ENCODE measurements around the gene PTCH1. TPM values are rescaled to one million over a fixed set of nuclear protein-coding genes. Genes with fewer than 3 reads are reported as not detected.
A peak's percentile ranks its signal among the peaks of the same experiment; 100 is the strongest.

Gene PTCH1
- total and polyA plus RNA-seq, 10 of the 15 experiments (the other 5 are each of a cell fraction or from before 2014, with no cell fraction given) = 0.16 to 6.1 (median 2.6) TPM

DNA sequence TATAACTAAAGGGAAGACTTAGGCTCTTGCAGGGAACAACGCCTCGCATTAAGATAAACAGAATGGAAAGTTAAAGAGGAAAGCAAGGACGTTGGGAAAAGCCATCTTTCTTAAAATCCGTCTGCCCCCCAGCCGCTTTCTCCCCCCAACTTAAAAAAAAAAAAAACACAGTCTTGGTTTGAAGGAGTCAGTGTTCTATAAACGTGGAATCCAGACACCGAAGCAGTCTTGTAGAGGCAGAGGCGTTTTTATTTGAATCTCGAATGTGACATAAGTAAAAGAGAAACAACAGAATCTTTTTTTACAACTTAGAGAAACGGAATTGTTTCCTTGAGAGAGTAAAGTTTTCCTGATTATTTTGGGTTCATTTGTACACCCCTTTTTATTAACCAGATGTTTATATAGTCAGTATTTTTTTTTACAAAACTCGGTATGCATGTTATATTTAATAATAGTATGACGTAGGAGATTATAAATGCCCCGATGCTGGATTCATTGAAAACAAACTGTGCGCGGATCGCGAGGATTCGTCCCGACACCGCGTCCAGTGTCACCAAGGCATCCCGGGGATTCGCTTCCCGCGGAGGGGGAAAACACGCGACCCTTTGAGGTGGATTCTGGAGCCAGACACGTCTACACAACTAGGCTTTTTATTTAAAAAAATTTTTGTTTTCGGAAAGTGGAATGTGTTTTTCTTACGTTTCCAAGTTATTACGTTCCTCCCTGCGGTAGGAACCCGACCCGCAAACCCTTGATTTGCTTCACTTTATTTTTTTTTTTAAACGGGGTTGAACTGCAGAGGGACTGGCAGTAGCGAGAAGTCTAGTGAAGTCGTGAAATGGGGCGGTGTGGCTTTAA lies 6.7 kb downstream of the PTCH1 start (continued):
- TF ChIP-seq, protein P1, sequence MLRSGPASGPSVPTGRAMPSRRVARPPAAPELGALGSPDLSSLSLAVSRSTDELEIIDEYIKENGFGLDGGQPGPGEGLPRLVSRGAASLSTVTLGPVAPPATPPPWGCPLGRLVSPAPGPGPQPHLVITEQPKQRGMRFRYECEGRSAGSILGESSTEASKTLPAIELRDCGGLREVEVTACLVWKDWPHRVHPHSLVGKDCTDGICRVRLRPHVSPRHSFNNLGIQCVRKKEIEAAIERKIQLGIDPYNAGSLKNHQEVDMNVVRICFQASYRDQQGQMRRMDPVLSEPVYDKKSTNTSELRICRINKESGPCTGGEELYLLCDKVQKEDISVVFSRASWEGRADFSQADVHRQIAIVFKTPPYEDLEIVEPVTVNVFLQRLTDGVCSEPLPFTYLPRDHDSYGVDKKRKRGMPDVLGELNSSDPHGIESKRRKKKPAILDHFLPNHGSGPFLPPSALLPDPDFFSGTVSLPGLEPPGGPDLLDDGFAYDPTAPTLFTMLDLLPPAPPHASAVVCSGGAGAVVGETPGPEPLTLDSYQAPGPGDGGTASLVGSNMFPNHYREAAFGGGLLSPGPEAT (IDR thresholded peaks at IDR 0.05; ENCODE audit: low read depth) = peak; percentile 23; the same call in 1 of the 2 replicates
- TF ChIP-seq NRF1 (conservative IDR thresholded peaks at IDR 0.05; ENCODE audit: low read depth, low read length) = no peak
- peak; percentile 19; the same call in 1 of the 2 replicates for TF ChIP-seq MXI1 (IDR thresholded peaks at IDR 0.05; ENCODE audit: low read depth, low read length)

DNA sequence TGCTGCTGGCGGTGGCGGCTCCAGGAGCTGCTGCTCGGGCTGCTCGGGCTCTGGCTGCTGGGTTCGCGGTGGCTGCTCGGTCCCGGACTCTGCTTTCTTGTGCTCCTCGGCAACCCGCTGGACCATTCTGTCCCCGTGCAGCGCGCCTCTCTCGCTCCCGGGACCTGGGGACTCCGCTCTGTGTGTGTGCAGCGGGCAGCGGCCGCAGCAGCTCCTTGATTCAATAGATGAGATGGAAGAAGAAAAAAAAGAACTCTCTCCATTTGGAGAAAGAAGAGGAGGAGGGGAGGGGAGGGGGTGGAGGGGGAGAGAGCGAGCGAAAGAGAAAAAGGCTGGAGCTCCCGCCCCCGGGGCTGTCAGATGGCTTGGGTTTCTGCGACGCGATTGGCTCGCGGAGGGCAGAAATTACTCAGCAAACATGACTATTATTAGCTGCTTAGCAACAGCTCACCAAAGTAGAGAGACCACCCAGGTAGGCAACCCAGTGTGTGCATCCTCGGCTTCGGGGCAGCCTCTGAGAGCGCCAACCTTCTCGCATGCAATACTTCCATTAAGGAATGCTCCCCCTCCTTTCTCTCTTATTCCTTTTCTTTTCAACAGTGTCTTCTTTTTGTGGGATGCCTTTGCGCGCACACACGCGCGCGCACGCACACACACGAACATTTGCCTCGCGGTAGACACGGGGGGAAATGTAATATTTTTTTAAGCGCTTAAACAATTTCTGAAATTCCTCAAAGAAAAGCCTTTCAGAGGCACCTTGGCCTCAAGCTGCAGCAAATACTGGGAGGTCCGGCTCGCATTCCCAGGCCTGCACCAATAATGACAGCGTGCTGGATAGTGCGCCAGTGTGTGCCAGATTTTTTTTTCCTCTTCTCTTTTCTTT lies 7.6 kb downstream of the PTCH1 start:
- POLR2A ChIA-PET = interaction anchor here (0.6 to 1.0 kb wide), 4 partner anchors 14 to 365 kb away, joined by 3 read pairs; no protein-coding TSS in a partner anchor
- FAIRE-seq (no peak), ATAC-seq (peak; percentile 54), DNase-seq (ENCODE audit: low read depth, low spot score) (peak; percentile 56)
- H4K20me1 ChIP-seq (ENCODE audit: control insufficient read depth, insufficient read depth) = no peaks in the 10 kb centered on the region
- RAD21 ChIA-PET (ENCODE audit: unreplicated experiment) = interaction anchor here (0.6 to 1.4 kb wide), 8 partner anchors 13 to 248 kb away, joined by 3 to 11 read pairs (median 3); no protein-coding TSS in a partner anchor
- intact Hi-C loops (cut with micrococcal nuclease; ENCODE audit: unreplicated experiment) (loop anchor here (5.0 to 10.0 kb wide), 3 partner anchors 124 to 368 kb away; partner anchors contain the start of gene ERCC6L2), in situ Hi-C loops (cut with MboI) (loop anchor here (10.0 kb wide), 1 partner anchor 366 kb away; the partner anchor contains the start of gene ERCC6L2)
- SMC1A ChIA-PET (ENCODE audit: uncharacterized antibody, unreplicated experiment) = interaction anchor here (0.7 to 1.6 kb wide), 3 partner anchors 14 to 117 kb away, joined by 3 to 12 read pairs (median 9); no protein-coding TSS in a partner anchor
- no peaks in the 10 kb centered on the region for H3K36me3 ChIP-seq (ENCODE audit: control insufficient read depth in 2 of 2, insufficient read depth in 2 of 2, low read length in 1 of 2)
- no TSS peak for BruUV-seq (replicated peaks)
- peaks cover 24% of the 10 kb centered on the region for H3K79me2 ChIP-seq (ENCODE audit: control insufficient read depth, insufficient read depth, low read length)
- H3K9ac ChIP-seq (ENCODE audit: control insufficient read depth, insufficient read depth, low read length) = peak overlapping the region; percentile 72
- CTCF ChIA-PET = interaction anchor here (0.7 kb wide), 1 partner anchor 15 kb away, joined by 3 read pairs; no protein-coding TSS in a partner anchor
- WGBS (ENCODE audit: insufficient coverage, insufficient replicate concordance, low lambda C conversion rate, missing lambda C conversion rate) = 1% methylated on average over 47 of the region's 48 CpGs
- peaks cover 4 to 14% of the 10 kb centered on the region in 2 experiments; a peak in 3 of 4 replicates for H3K27me3 ChIP-seq (replicated peaks in 1 of 2; ENCODE audit: control insufficient read depth in 2 of 2, insufficient read depth in 2 of 2, low read length in 1 of 2)
- H3K27ac ChIP-seq (ENCODE audit: control insufficient read depth, insufficient read depth) = 0 out of 2 replicates have a peak overlapping the region, but pooled peaks have one; percentile 9
- no peaks in the 10 kb centered on the region for H3K9me3 ChIP-seq (replicated peaks; ENCODE audit: control insufficient read depth, insufficient read depth, low read length)
- H3K4me3 ChIP-seq = peak overlapping the region; percentile 94
- H3K4me2 ChIP-seq (ENCODE audit: control insufficient read depth, insufficient read depth) = peak overlapping the region; percentile 99
- H2AFZ ChIP-seq (ENCODE audit: control insufficient read depth, low read depth, low read length) = peak overlapping the region; percentile 90
- H3K4me1 ChIP-seq (ENCODE audit: control insufficient read depth, insufficient read depth, low read length) = peaks cover 13% of the 10 kb centered on the region
- TF ChIP-seq ATF7 (IDR thresholded peaks at IDR 0.05; ENCODE audit: low read depth) = no peak
- TF ChIP-seq LARP7 (IDR thresholded peaks at IDR 0.05) = peak; percentile 16; the same call in 1 of the 2 replicates
- no peak for TF ChIP-seq ESRRA (IDR thresholded peaks at IDR 0.05; ENCODE audit: low read length)
- TF ChIP-seq TBL1XR1 (IDR thresholded peaks at IDR 0.05; ENCODE audit: low read depth, low read length) = no peak
- peak; percentile 80 for TF ChIP-seq IRF4 (IDR thresholded peaks at IDR 0.05; ENCODE audit: low read depth, low read length)
- TF ChIP-seq BRCA1 (IDR thresholded peaks at IDR 0.05; ENCODE audit: low read depth, low read length) = no peak
- no peak for TF ChIP-seq EZH2 (IDR thresholded peaks at IDR 0.05; ENCODE audit: borderline replicate concordance, control insufficient read depth, low read depth, low read length)
- no peak for TF ChIP-seq MYC (IDR thresholded peaks at IDR 0.05; ENCODE audit: insufficient read depth, insufficient read length, insufficient replicate concordance, low read length, severe bottlenecking)
- TF ChIP-seq GABPA (IDR thresholded peaks at IDR 0.05; ENCODE audit: low read depth) = no peak
- TF ChIP-seq, protein P2, sequence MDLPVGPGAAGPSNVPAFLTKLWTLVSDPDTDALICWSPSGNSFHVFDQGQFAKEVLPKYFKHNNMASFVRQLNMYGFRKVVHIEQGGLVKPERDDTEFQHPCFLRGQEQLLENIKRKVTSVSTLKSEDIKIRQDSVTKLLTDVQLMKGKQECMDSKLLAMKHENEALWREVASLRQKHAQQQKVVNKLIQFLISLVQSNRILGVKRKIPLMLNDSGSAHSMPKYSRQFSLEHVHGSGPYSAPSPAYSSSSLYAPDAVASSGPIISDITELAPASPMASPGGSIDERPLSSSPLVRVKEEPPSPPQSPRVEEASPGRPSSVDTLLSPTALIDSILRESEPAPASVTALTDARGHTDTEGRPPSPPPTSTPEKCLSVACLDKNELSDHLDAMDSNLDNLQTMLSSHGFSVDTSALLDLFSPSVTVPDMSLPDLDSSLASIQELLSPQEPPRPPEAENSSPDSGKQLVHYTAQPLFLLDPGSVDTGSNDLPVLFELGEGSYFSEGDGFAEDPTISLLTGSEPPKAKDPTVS (IDR thresholded peaks at IDR 0.05; ENCODE audit: low read depth, low read length) = no peak
- 0 out of 2 replicates have a peak, but pooled peaks have one; percentile 17 for TF ChIP-seq NR2F1 (conservative IDR thresholded peaks at IDR 0.05)

All from GM12878 (cell line).